Lung (tissue), 12 donors: ENCODE measurements around the gene VWF. TPM values are rescaled to one million over a fixed set of nuclear protein-coding genes. Genes with fewer than 3 reads are reported as not detected.

ENCODE experiments used
- ATAC-seq: fragments of 200-7000 bp; cut with Tn5 transposase; one replicate; pipeline ENCODE4 v1.9.1; 2020; ENCODE audit warnings: moderate number of reproducible peaks; ENCODE audit not compliant: insufficient read depth, low FRiP score
- DNase-seq, 3 donors: peaks; one replicate each; pipeline ENCODE4 v3.0.0-alpha.2; 2013 to 2017
- H3K27ac ChIP-seq, 2 donors: one replicate each; pipeline ENCODE4 v1.5.1; 2013; ENCODE audit warnings: mild to moderate bottlenecking in 2 of 2, moderate library complexity in 2 of 2, control low read depth in 1 of 2, inconsistent platforms in 1 of 2, low read depth in 1 of 2, low read length in 1 of 2
- H3K27me3 ChIP-seq, 3 donors: one replicate each; pipeline ENCODE4 v1.5.1; 2013; ENCODE audit warnings: low read length in 2 of 3; ENCODE audit not compliant: control insufficient read depth in 3 of 3, insufficient read depth in 3 of 3
- H3K36me3 ChIP-seq, 4 donors: one replicate each; pipeline ENCODE4 v1.5.1; 2013; ENCODE audit warnings: low read length in 4 of 4, mild to moderate bottlenecking in 1 of 4, moderate library complexity in 1 of 4; ENCODE audit not compliant: control insufficient read depth in 4 of 4, insufficient read depth in 4 of 4
- H3K4me1 ChIP-seq, 5 donors: one replicate each; pipeline ENCODE4 v1.5.1; 2013; ENCODE audit warnings: low read length in 5 of 5, mild to moderate bottlenecking in 2 of 5, moderate library complexity in 1 of 5; ENCODE audit not compliant: control insufficient read depth in 5 of 5, insufficient read depth in 5 of 5
- H3K4me3 ChIP-seq: one replicate; pipeline ENCODE4 v1.5.1; 2013; ENCODE audit warnings: mild to moderate bottlenecking, control low read depth, moderate library complexity
- H3K9ac ChIP-seq, 2 donors: one replicate each; pipeline ENCODE4 v1.5.1; 2013; ENCODE audit warnings: low read length in 2 of 2, control low read depth in 1 of 2; ENCODE audit not compliant: insufficient read depth in 1 of 2
- H3K9me3 ChIP-seq, 4 donors: one replicate each; pipeline ENCODE4 v1.5.1; 2013; ENCODE audit warnings: low read length in 3 of 4, mild to moderate bottlenecking in 1 of 4, moderate library complexity in 1 of 4; ENCODE audit not compliant: control insufficient read depth in 4 of 4, insufficient read depth in 3 of 4
- CTCF ChIP-seq: IDR thresholded peaks from 2 replicates; pipeline ENCODE4 v1.5.1; 2012; ENCODE audit warnings: mild to moderate bottlenecking; ENCODE audit errors: control extremely low read depth, extremely low read depth
- WGBS, 2 donors: extraction: QIAGEN DNeasy Blood & Tissue Kit; methylation state at CpG; one replicate each; pipeline ENCODE4 v1.1.7; 2013; 5-methylcytosine and 5-hydroxymethylcytosine counted together
- polyA plus RNA-seq, 2 donors: library from polyadenylated mRNA; stranded (reverse); fragments of 200-250 nt; gene quantifications; one replicate each; pipeline ENCODE4 v1.2.1, GENCODE V29; 2013
- total RNA-seq, 2 donors: library from RNA; depleted of rRNA in 1 of 2; stranded (reverse); fragments of >200 nt in 1 of 2; gene quantifications; one replicate each; pipeline ENCODE4 v1.2.1, GENCODE V29; 2014 to 2021
- donor health status: control.
- donor health status: control.
- donor health status: Bipolar disorder and iron deficiency.
- donor health status: healthy.
- donor health status: DM: yes; HTN: yes; CAD: no.

The VWF gene
- total and polyA plus RNA-seq, 4 donors: 65.6 to 285 (median 249) TPM

DNA sequence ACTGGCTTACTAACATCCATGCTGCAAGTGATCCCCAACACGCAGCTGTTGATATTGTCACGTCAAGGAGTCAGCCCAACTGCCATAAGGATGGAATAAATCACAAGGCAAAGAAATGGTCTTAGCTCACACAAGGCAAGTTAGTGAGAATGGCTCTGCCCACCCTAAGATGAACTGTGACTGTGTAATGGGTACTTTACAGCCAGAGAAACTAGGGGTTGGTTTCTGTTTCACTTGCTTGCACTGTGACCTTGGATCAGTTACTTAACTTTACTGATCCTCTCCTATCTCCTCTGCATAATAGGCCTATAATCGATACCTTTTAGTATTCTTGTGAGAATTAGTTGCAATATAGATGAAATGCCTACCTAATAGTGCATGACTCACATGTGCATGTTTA, 127.2 kb downstream of the VWF start:
- Histone ChIP-seq H3K4me1 (no peaks in the 10 kb centered on the region), H3K9ac (no peak overlapping the region), H3K27ac (no peak overlapping the region), H3K27me3 (no peaks in the 10 kb centered on the region), H3K4me3 (no peak overlapping the region), H3K36me3 (peaks cover 0 to 5% (median 0%) of the 10 kb centered on the region in 4 donors), H3K9me3 (no peaks in the 10 kb centered on the region)
- DNase-seq: no peak
- ATAC-seq: no peak
- 94 to 99% methylated on average over 3 of the region's 3 CpGs for WGBS, 2 donors
- TF ChIP-seq CTCF: no peak

DNA sequence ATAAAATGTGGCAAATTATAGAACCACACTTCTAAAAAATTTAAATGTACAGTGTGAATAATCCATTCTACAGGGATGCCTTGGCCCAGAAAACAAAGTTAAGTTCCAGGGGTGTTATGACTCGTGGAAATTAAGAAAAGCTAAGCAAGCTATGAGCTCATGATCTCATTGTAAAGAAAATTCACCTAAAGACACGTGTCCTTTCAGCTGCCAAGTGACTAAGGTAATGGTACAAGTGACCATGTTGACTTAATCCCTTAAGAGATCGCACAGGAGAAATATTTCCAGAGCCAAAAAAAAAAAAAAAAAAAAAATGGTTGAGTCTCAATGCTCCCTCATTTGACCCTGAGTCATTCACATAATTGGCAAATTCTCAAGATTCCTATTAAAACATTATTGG, 128.0 kb downstream of the VWF start:
- H3K9ac ChIP-seq: no peak overlapping the region
- TF ChIP-seq CTCF: no peak
- no peak for ATAC-seq
- 79 to 85% methylated on average over 3 of the region's 3 CpGs for WGBS, 2 donors
- H3K9me3 ChIP-seq: peaks cover 0 to 2% (median 0%) of the 10 kb centered on the region in 4 donors
- H3K4me1 ChIP-seq: peaks cover 0 to 1% (median 0%) of the 10 kb centered on the region in 5 donors
- no peaks in the 10 kb centered on the region for H3K27me3 ChIP-seq
- no peak overlapping the region for H3K27ac ChIP-seq
- H3K4me3 ChIP-seq: no peak overlapping the region
- DNase-seq: no peak
- H3K36me3 ChIP-seq: peaks cover 0 to 7% (median 0%) of the 10 kb centered on the region in 4 donors

- Histone ChIP-seq H3K36me3 (peaks cover 0 to 7% (median 0%) of the 10 kb centered on the region in 4 donors), H3K4me3 (no peak overlapping the region), H3K27ac (no peak overlapping the region), H3K9ac (no peak overlapping the region), H3K27me3 (peaks cover 0 to 3% (median 0%) of the 10 kb centered on the region in 3 donors), H3K9me3 (peaks cover 0 to 2% (median 0%) of the 10 kb centered on the region in 4 donors), H3K4me1 (peaks cover 0 to 1% (median 0%) of the 10 kb centered on the region in 5 donors)
- TF ChIP-seq CTCF: no peak
- 86% methylated on average over 3 of the region's 3 CpGs for WGBS, 2 donors
- DNase-seq (peak in 1 of 3 donors; percentile 14), ATAC-seq (no peak)
Observed at GRCh38 chr12:5989621-5990020, 134.8 kb downstream of the VWF start.

DNA sequence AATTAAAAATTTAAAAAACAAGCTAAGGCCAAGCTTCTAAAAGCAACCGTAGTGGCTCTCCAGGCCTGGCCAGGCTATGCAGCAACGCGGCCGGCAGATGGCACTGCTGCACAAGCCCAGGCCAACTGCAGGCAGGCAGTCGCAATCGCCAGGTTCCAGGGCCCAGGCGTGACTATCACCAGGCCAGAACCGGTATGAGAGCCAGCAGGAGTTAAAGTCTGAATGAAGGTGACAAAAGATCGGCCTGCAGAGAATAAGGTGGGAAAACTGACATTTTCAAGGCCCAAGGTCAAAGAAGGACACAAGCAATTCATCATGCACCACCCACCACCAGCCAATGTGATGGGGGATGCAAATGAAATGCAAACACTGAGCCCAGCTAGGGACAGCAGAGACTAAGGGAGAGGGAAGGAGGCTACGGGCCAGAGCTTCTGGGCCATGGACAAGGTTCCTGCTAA, 135.8 kb downstream of the VWF start:
- Histone ChIP-seq H3K9me3 (peaks cover 0 to 2% (median 0%) of the 10 kb centered on the region in 4 donors), H3K27ac (no peak overlapping the region), H3K27me3 (peaks cover 0 to 3% (median 0%) of the 10 kb centered on the region in 3 donors), H3K4me1 (peaks cover 0 to 1% (median 0%) of the 10 kb centered on the region in 5 donors), H3K9ac (no peak overlapping the region), H3K4me3 (no peak overlapping the region), H3K36me3 (peaks cover 0 to 5% (median 0%) of the 10 kb centered on the region in 4 donors)
- 5 to 7% methylated on average over 10 of the region's 10 CpGs for WGBS, 2 donors
- peak; percentile 70 to 83 (median 80) for DNase-seq
- peak; percentile 85 for TF ChIP-seq CTCF
- ATAC-seq: peak; percentile 90
